H1 (cell line): ENCODE measurements around the gene MALSU1. TPM values are rescaled to one million over a fixed set of nuclear protein-coding genes. Genes with fewer than 3 reads are reported as not detected.

ENCODE experiments used
- ATF2 ChIP-seq: IDR thresholded peaks from 2 replicates; pipeline ENCODE4 v1.6.1; 2012; ENCODE audit warnings: low read length, inconsistent platforms
- BACH1 ChIP-seq: IDR thresholded peaks from 2 replicates; pipeline ENCODE4 v1.6.1; 2012; ENCODE audit warnings: low read length, improper control_type of control experiment
- CBX5 ChIP-seq: fragments of 300-800, 300-1000 bp; sonication (generic); IDR thresholded peaks from 2 replicates; pipeline ENCODE4 v1.7.1; 2016; ENCODE audit warnings: antibody characterized with exemption, low read length, low read depth
- CBX8 ChIP-seq: fragments of 300-800, 300-1000 bp; sonication (generic); IDR thresholded peaks from 2 replicates; pipeline ENCODE4 v1.7.1; 2016; ENCODE audit warnings: low read depth, low read length, borderline replicate concordance
- CEBPB ChIP-seq: IDR thresholded peaks from 2 replicates; pipeline ENCODE4 v1.6.1; 2012; ENCODE audit warnings: low read depth, low read length
- CTCF ChIP-seq, 3 experiments: IDR thresholded peaks; 1 replicate in 2 of 3; 2 replicates in 1 of 3; pipeline versions ENCODE4 v1.5.1 to v1.6.1; 2011; ENCODE audit warnings: low read length in 3 of 3, mild to moderate bottlenecking in 3 of 3, inconsistent platforms in 2 of 3, low read depth in 1 of 3, moderate library complexity in 1 of 3; ENCODE audit not compliant: insufficient read depth in 1 of 3; ENCODE audit errors: control extremely low read depth in 1 of 3
- KDM5A ChIP-seq: fragments of 200-600 bp; IDR thresholded peaks from 2 replicates; pipeline ENCODE4 v1.7.1; 2012; ENCODE audit warnings: mild to moderate bottlenecking, low read length, inconsistent platforms, mixed read lengths
- MAFK ChIP-seq: IDR thresholded peaks from 2 replicates; pipeline ENCODE4 v1.6.1; 2012; ENCODE audit warnings: low read depth, mild to moderate bottlenecking, improper control_type of control experiment, low read length
- POLR2A ChIP-seq, 2 experiments: IDR thresholded peaks; 1 replicate in 1 of 2; 2 replicates in 1 of 2; pipeline ENCODE4 v1.6.1; 2011; ENCODE audit warnings: low read depth in 2 of 2, low read length in 2 of 2, mild to moderate bottlenecking in 2 of 2; ENCODE audit errors: control extremely low read depth in 1 of 2
- RAD21 ChIP-seq, 2 experiments: IDR thresholded peaks in 1 of 2; conservative IDR thresholded peaks in 1 of 2; 2 replicates each; pipeline ENCODE4 v1.6.1; 2011; ENCODE audit warnings: low read depth in 2 of 2, low read length in 2 of 2, improper control_type of control experiment in 1 of 2, inconsistent platforms in 1 of 2, mild to moderate bottlenecking in 1 of 2, moderate library complexity in 1 of 2
- SAP30 ChIP-seq: fragments of 300-600 bp; sonication (generic); IDR thresholded peaks from 2 replicates; pipeline ENCODE4 v1.7.1; 2012; ENCODE audit warnings: low read length, moderate library complexity, mild to moderate bottlenecking, inconsistent platforms; ENCODE audit not compliant: insufficient read depth, insufficient replicate concordance
- SIX5 ChIP-seq: IDR thresholded peaks from 2 replicates; pipeline ENCODE4 v1.6.1; 2011; ENCODE audit warnings: mild to moderate bottlenecking, low read depth, low read length
- SP1 ChIP-seq: IDR thresholded peaks from 2 replicates; pipeline ENCODE4 v1.6.1; 2011; ENCODE audit warnings: low read depth, low read length
- SP2 ChIP-seq: IDR thresholded peaks from 2 replicates; pipeline ENCODE4 v1.6.1; 2012; ENCODE audit warnings: mild to moderate bottlenecking, low read length, inconsistent platforms
- SP4 ChIP-seq: IDR thresholded peaks from 2 replicates; pipeline ENCODE4 v1.6.1; 2012; ENCODE audit warnings: low read length, inconsistent platforms
- SUZ12 ChIP-seq: fragments of 200-600 bp; sonication (generic); IDR thresholded peaks from 2 replicates; pipeline ENCODE4 v1.6.1; 2012; ENCODE audit warnings: mild to moderate bottlenecking, inconsistent platforms, low read length, moderate library complexity, mixed read lengths
- TEAD4 ChIP-seq: IDR thresholded peaks from 2 replicates; pipeline ENCODE4 v1.6.1; 2012; ENCODE audit warnings: low read depth, low read length, inconsistent platforms, mixed read lengths
- YY1 ChIP-seq: IDR thresholded peaks from 2 replicates; pipeline ENCODE4 v1.6.1; 2011; ENCODE audit warnings: low read depth, mild to moderate bottlenecking, low read length
- ZNF274 ChIP-seq: IDR thresholded peaks from 2 replicates; pipeline ENCODE4 v1.7.0; 2012; ENCODE audit warnings: low read length, borderline replicate concordance; ENCODE audit errors: extremely low read depth
- polyA plus RNA-seq, 7 experiments: library from polyadenylated mRNA; depleted of rRNA in 3 of 7; stranded (reverse) in 5 of 7; unstranded in 2 of 7; fragments of >200 nt in 5 of 7; fragments of 200-250 nt in 2 of 7; gene quantifications; 1 replicate in 5 of 7; 2 replicates in 1 of 7; 4 replicates in 1 of 7; pipeline versions ENCODE4 v1.2.1 to v1.2.3, GENCODE V29; 2011 to 2013; ENCODE audit warnings: missing spikeins in 2 of 7, mixed read lengths in 2 of 7
- total RNA-seq: library from RNA; stranded (reverse); fragmentation: NEBNext Ultra II Directional; extraction: Animal tissue kit (Norgen Biotek cat#: 25700); gene quantifications from 2 replicates; pipeline ENCODE4 v1.2.1, GENCODE V29; 2021

MALSU1 gene
- total and polyA plus RNA-seq, 2 of the 8 experiments (the other 6 are each of a cell fraction or from before 2014, with no cell fraction given) = 73.5 to 84.0 TPM

GRCh38 chr7:23261843-23262452 is 37.2 kb upstream of the MALSU1 start (continued):
- TF ChIP-seq ATF2 (no peak), SIX5 (no peak), ZNF274 (no peak), TEAD4 (no peak), SUZ12 (no peak), CBX5 (no peak), CEBPB (no peak), POLR2A (IDR thresholded peaks at IDR 0.05; ENCODE audit: control extremely low read depth in 1 of 2, low read depth in 2 of 2, low read length in 2 of 2) (no peak), SAP30 (no peak), BACH1 (no peak), SP4 (no peak), MAFK (no peak), SP2 (no peak), SP1 (no peak), YY1 (peak; percentile 39; the same call in 1 of the 2 replicates), KDM5A (no peak), CBX8 (no peak), RAD21 (IDR thresholded peaks at IDR 0.05 in 1 of 2, conservative IDR thresholded peaks at IDR 0.05 in 1 of 2; ENCODE audit: low read depth in 2 of 2, low read length in 2 of 2) (peak; percentile 80 to 91), CTCF (IDR thresholded peaks at IDR 0.05; ENCODE audit: control extremely low read depth in 1 of 3, insufficient read depth in 1 of 3, low read depth in 1 of 3, low read length in 3 of 3) (peak; percentile 86 to 97 (median 86))
